ENCODE results near the gene LTC4S.

- TF ChIP-seq, protein P1, sequence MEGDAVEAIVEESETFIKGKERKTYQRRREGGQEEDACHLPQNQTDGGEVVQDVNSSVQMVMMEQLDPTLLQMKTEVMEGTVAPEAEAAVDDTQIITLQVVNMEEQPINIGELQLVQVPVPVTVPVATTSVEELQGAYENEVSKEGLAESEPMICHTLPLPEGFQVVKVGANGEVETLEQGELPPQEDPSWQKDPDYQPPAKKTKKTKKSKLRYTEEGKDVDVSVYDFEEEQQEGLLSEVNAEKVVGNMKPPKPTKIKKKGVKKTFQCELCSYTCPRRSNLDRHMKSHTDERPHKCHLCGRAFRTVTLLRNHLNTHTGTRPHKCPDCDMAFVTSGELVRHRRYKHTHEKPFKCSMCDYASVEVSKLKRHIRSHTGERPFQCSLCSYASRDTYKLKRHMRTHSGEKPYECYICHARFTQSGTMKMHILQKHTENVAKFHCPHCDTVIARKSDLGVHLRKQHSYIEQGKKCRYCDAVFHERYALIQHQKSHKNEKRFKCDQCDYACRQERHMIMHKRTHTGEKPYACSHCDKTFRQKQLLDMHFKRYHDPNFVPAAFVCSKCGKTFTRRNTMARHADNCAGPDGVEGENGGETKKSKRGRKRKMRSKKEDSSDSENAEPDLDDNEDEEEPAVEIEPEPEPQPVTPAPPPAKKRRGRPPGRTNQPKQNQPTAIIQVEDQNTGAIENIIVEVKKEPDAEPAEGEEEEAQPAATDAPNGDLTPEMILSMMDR (IDR thresholded peaks at IDR 0.05), result no peak
- TF ChIP-seq POLR2A (IDR thresholded peaks at IDR 0.05) (no peak), POLR2AphosphoS5 (IDR thresholded peaks at IDR 0.05) (no peak), EP300 (IDR thresholded peaks at IDR 0.05) (no peak)
Measured at GRCh38 chr5:179778591-179778990, 15.2 kb upstream of the LTC4S start.

All from stomach (tissue), 4 donors.